NCI-H524 (cell line): ENCODE results near the gene COPB2.

Source experiments
- DNase-seq, 2 experiments: peaks; one replicate each; lab custom pipeline; 2025; lab: John Stamatoyannopoulos, UW

The COPB2 gene

GRCh38 chr3:139307601-139308555 is 81.6 kb downstream of the COPB2 start:
- DNase-seq, result peak in 1 of 2 experiments; percentile 13
